ENCODE results near the gene RWDD2A. TPM values are rescaled to one million over a fixed set of nuclear protein-coding genes. Genes with fewer than 3 reads are reported as not detected.

The RWDD2A gene
- total RNA-seq = 1 to 10 TPM in 3 of 4 donors, under 1 TPM in 1; 0.20 to 3.5 (median 1.7) TPM

GRCh38 chr6:83192871-83193746, at the start of gene RWDD2A, which contains the start of gene PGM3:
Gene RWDD2A (plus strand): TSS chr6:83193357. CDS start chr6:83194452, 1,095 bp downstream.
Gene PGM3 (minus strand): TSS chr6:83193265. CDS start chr6:83191012, 2,253 bp downstream.
- 1% methylated on average over 78 of the region's 88 CpGs; no CpG with 5 or more reads in 1 of the 2 donors for WGBS, 2 donors (ENCODE audit: low coverage in 1 of 2)
- intact Hi-C loops (cut with DNase I; ENCODE audit: low total_unique reads) = loop anchor here (10.0 kb wide), 1 partner anchor 128 kb away; the partner anchor contains the start of genes DOP1A and UBE3D
- DNase-seq = peak; percentile 94
- in situ Hi-C loops (cut with MboI; ENCODE audit: low pct_ligation_motif_present in 1 of 4, low pct_unique_long_range_greater_than_20kb in 1 of 4, low sequenced_read_pairs in 3 of 4) = loop anchor here in 1 of 4 donors (25.0 kb wide), 1 partner anchor 956 kb away; the partner anchor contains the start of gene IBTK
- Histone ChIP-seq H3K27me3 (no peaks in the 10 kb centered on the region), H3K36me3 (peaks cover 0 to 3% (median 0%) of the 10 kb centered on the region in 4 donors), H3K4me3 (peak within 1 kb of the TSS; percentile 79 to 97 (median 90)), H3K9me3 (no peaks in the 10 kb centered on the region), H3K4me1 (peaks cover 5 to 28% (median 12%) of the 10 kb centered on the region in 4 donors), H3K27ac (peak within 1 kb of the TSS; percentile 85 to 87 (median 86))
- peak; percentile 91 to 97 (median 93) for TF ChIP-seq POLR2AphosphoS5 (IDR thresholded peaks at IDR 0.05)
- TF ChIP-seq EP300 (IDR thresholded peaks at IDR 0.05; ENCODE audit: low read depth) = no peak
- no peak for TF ChIP-seq CTCF (IDR thresholded peaks at IDR 0.05)
- TF ChIP-seq POLR2A (IDR thresholded peaks at IDR 0.05) = peak; percentile 88

DNA sequence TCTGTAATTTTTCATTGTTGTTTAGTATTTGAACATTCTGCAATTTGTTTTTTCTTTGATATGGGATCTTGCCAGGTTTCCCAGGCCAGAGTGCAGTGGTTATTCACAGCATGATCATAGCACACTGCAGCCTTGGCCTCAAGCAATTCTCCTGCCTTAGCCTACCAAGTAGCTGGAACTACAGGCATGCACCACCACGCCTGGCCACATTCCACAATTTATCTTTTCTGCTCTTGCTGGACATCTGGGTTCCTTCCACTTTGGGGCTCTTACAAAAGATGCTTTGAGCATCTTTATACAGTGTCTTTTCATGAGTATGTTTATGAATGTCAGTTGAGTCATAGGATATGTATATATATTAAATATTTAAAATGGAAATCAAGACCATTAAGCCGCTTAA, 42.0 kb upstream of the RWDD2A start:
- Histone ChIP-seq H3K36me3 (peaks cover 0 to 70% (median 10%) of the 10 kb centered on the region in 4 donors), H3K4me1 (no peaks in the 10 kb centered on the region), H3K9me3 (no peaks in the 10 kb centered on the region), H3K27me3 (no peaks in the 10 kb centered on the region), H3K27ac (no peak overlapping the region), H3K4me3 (no peak overlapping the region)
- no peak for DNase-seq
- intact Hi-C loops (cut with DNase I; ENCODE audit: low total_unique reads) = no loop called here
- no peak for TF ChIP-seq EP300 (IDR thresholded peaks at IDR 0.05; ENCODE audit: low read depth)
- TF ChIP-seq CTCF (IDR thresholded peaks at IDR 0.05) = no peak
- TF ChIP-seq POLR2AphosphoS5 (IDR thresholded peaks at IDR 0.05) = no peak
- TF ChIP-seq POLR2A (IDR thresholded peaks at IDR 0.05) = no peak
- 85 to 94% methylated on average over 2 of the region's 2 CpGs for WGBS, 2 donors (ENCODE audit: low coverage in 1 of 2)
- in situ Hi-C loops (cut with MboI; ENCODE audit: low pct_ligation_motif_present in 1 of 4, low pct_unique_long_range_greater_than_20kb in 1 of 4, low sequenced_read_pairs in 3 of 4) = no loop called here

DNA sequence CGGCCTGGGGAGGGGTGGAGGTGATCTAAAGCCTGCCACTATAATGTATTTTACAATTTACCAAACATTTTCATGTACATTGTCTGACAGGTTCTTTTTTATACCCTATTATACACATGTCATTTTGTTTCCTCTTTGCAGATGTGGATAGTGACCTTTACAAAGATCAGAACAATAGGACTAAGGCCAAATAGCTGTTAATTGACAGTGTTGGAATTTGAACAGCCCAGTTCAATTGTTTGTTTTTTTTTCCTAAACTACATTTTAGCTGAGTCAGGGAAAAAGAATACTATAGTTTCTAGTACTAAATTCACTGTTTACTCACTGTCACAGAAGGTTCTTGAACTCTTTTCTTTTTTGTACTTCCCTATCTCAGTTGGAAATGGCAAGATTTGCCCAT, 40.2 kb upstream of the RWDD2A start:
- DNase-seq = no peak
- 90% methylated on average over 1 of the region's 1 CpG; no CpG with 5 or more reads in 1 of the 2 donors for WGBS, 2 donors (ENCODE audit: low coverage in 1 of 2)
- Histone ChIP-seq H3K9me3 (no peaks in the 10 kb centered on the region), H3K27me3 (no peaks in the 10 kb centered on the region), H3K27ac (no peak overlapping the region), H3K4me1 (no peaks in the 10 kb centered on the region), H3K36me3 (peaks cover 0 to 58% (median 13%) of the 10 kb centered on the region in 4 donors), H3K4me3 (no peak overlapping the region)
- in situ Hi-C loops (cut with MboI; ENCODE audit: low pct_ligation_motif_present in 1 of 4, low pct_unique_long_range_greater_than_20kb in 1 of 4, low sequenced_read_pairs in 3 of 4) (no loop called here), intact Hi-C loops (cut with DNase I; ENCODE audit: low total_unique reads) (no loop called here)
- TF ChIP-seq POLR2AphosphoS5 (IDR thresholded peaks at IDR 0.05) (no peak), EP300 (IDR thresholded peaks at IDR 0.05; ENCODE audit: low read depth) (no peak), POLR2A (IDR thresholded peaks at IDR 0.05) (no peak), CTCF (IDR thresholded peaks at IDR 0.05) (no peak)

DNA sequence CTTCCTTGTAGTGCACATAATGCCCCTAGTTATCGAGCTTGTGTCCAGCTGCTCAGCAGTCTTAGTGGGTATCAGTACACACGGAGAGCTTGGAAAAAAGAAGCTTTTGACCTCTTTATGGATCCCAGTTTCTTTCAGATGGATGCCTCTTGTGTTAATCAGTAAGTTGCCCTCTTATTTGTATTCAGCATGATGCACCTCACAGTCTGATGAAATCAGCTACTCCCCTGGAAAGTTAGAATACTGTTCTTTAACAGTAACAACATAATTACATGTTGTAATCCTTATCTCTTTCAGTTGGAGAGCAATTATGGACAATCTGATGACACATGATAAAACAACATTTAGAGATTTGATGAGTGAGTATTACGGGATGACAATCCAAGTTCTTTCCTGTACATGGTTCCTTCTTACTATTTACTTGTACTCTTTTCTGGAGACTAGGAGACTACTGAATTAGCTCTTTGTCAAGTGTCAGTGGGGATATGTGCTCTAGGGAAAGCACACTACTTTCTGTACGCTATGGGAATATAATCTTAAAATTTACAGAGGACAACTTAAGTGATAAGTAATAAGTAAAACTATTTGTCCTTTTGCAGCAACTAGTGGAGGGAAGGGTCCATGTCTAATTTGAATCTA, 39.2 kb upstream of the RWDD2A start:
- in situ Hi-C loops (cut with MboI; ENCODE audit: low pct_ligation_motif_present in 1 of 4, low pct_unique_long_range_greater_than_20kb in 1 of 4, low sequenced_read_pairs in 3 of 4) = no loop called here

More for the DNA sequence above, 39.2 kb upstream of the RWDD2A start:
- WGBS, 2 donors (ENCODE audit: low coverage in 1 of 2) = 73 to 78% methylated on average over 4 of the region's 4 CpGs
- Histone ChIP-seq H3K9me3 (no peaks in the 10 kb centered on the region), H3K27ac (no peak overlapping the region), H3K4me3 (no peak overlapping the region), H3K36me3 (peaks cover 0 to 65% (median 14%) of the 10 kb centered on the region in 4 donors), H3K27me3 (no peaks in the 10 kb centered on the region), H3K4me1 (no peaks in the 10 kb centered on the region)
- no peak for DNase-seq
- intact Hi-C loops (cut with DNase I; ENCODE audit: low total_unique reads) = no loop called here
- TF ChIP-seq POLR2AphosphoS5 (IDR thresholded peaks at IDR 0.05) = no peak
- no peak for TF ChIP-seq EP300 (IDR thresholded peaks at IDR 0.05; ENCODE audit: low read depth)
- no peak for TF ChIP-seq POLR2A (IDR thresholded peaks at IDR 0.05)
- TF ChIP-seq CTCF (IDR thresholded peaks at IDR 0.05) = no peak
